SW 1271 (cell line): ENCODE results near the gene SVIL.
"Not testable (repeated sequence)": the region's sequence is repeated elsewhere in the genome, so short reads cannot be mapped to it uniquely, and the experiment has no call there.

Experiments used
- DNase-seq, 2 experiments: peaks; one replicate each; lab custom pipeline; 2025; lab: John Stamatoyannopoulos, UW

SVIL gene

DNA sequence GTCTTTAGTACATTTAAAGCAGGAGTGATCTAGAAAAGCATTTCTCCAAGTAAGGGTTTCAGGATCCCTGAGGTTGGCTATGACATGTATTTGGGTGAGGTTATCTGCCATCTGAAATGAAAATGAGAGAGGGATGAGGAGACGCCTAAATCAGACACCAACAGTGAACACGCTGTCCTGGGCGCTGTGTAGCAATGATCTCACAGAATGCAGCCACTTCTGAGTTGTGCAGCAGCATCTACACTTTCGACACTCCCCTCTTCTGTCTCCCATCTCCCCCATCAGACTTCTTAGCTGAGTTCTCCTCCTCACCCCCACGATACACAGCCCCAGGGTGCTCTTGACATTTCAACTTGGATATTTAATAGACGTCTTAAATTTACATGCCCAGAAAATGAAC lies 95.4 kb downstream of the SVIL start:
- no peak for DNase-seq

DNA sequence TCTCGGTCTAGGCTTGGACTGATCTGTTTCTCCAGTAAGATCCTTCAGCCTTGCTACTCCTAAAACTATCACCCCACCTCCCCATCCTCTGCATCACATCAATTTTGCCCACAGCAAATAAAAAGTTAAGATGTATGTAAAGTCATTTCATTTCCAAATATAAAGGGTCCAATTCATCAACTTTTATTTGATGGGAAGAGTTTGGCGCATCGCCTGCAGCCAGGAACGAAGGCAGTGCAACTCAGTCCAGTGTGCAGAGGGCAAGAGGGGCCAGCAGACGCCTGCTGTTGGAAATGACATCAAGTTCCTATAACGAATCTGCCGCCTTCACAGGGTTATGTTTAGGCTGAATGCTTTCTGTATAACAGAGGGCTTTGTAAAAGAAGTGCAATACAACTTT lies 97.0 kb downstream of the SVIL start:
- DNase-seq = no peak

DNA sequence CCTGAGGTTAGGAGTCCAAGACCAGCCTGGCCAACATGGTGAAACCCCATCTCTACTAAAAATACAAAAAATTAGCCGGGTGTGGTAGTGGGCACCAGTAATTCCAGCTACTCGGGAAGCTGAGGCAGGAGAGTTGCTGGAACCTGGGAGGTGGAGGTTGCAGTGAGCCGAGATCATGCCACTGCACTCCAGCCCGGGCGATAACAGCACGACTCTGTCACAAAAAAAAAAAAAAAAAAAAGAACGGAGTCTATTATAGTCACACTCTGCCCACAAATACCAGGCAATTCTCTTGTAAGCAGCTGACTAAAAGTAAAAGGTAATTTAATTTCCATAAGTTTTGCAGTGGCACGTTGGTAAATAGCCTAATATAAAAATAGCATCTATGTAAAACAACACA lies 98.1 kb downstream of the SVIL start:
- DNase-seq = not testable (repeated sequence)

GRCh38 chr10:29535778-29536453 lies 98.9 kb downstream of the SVIL start:
- no peak for DNase-seq

GRCh38 chr10:29535012-29535777 lies 99.6 kb downstream of the SVIL start:
- DNase-seq = no peak

DNA sequence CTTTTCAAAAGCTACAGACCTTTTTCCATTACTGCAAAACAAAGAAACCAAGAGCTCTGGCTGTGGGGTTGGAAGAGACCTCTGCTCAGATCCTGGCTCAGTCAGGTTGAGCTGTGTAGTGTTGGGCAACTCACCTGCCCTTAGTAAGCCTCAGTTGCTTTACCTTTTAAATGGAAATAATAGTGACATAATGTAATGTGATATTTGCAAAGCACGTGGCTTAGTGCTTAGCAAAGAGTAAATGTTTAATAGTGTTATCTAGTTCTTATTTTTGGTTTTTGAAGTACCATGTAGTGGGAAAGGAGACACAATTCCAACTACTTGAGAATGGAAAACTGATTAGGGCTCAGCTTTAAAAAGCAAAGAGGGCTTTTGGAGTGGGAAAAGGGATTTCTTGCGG lies 100.2 kb downstream of the SVIL start:
- DNase-seq = no peak

DNA sequence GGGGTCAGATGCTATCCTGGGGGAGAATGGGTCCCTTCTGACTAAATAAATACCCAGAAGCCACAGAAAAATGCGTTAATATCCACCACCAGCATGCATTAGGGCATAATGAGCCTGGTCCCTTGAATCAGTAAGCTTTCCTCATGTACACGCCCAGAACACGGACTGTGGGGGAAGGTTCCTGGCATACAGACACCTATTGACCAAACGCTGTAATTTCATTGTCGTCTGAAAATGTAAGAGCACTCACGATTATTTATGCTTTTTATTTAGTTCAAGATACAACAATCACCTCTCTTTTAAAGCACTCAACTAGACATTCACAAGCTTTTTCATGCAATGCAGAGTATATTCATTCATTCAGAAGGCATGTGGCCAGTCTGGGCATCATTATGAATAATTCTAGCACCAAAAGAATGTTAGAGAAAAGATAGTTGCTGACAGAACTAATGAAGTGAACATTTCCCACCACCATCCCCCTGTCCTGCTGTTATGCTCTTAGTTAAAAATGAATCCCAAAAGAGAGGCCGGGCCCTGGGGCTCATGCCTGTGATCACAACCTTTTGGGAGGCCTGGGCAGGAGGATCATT lies 101.0 kb downstream of the SVIL start:
- DNase-seq = no peak

GRCh38 chr10:29533046-29533445 lies 101.7 kb downstream of the SVIL start:
- DNase-seq = no peak

GRCh38 chr10:29532256-29532878 lies 102.4 kb downstream of the SVIL start:
- DNase-seq = no peak

- no peak for DNase-seq
Observed at GRCh38 chr10:29530112-29530976, 104.4 kb downstream of the SVIL start.

DNA sequence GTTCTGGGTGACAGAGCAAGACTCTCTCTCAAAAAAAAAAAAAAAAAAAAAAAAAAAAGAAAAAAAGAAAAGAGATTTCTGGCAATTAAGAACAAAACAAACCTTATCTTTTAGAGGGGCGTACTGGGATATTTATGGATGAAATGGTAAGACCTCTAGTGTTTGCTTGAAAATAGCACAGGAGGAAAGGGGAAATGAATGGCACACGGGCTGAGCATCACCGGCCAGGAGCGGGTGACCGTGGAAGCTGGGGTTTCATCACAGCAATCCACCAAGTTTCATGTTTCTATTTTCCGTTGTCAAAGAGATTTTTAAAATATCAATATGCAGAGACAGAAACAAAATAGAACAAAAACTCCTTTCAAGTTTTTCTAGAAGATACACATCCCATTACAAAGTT lies 105.6 kb downstream of the SVIL start:
- DNase-seq = no peak

- DNase-seq = no peak
Observed at GRCh38 chr10:29525762-29526161, 109.0 kb downstream of the SVIL start.

DNA sequence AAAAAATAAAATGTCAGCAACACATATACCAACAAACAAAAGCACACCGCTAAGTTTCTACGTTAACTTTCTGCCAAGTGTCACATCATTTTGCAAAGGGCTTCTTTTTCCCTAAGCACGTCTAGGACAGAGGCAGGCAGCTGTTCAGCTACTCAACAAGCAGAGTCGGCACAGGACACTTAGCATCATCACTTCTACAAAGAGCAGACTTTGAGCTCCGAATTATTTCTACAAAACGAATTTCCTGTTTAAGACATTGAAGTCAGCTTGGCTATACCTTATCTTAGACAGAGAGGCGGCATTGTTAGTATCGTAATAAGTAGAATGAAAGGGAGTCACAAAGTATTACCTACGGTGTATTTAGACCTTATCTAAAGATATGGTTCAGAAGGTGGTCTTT lies 110.1 kb downstream of the SVIL start:
- DNase-seq = no peak

DNA sequence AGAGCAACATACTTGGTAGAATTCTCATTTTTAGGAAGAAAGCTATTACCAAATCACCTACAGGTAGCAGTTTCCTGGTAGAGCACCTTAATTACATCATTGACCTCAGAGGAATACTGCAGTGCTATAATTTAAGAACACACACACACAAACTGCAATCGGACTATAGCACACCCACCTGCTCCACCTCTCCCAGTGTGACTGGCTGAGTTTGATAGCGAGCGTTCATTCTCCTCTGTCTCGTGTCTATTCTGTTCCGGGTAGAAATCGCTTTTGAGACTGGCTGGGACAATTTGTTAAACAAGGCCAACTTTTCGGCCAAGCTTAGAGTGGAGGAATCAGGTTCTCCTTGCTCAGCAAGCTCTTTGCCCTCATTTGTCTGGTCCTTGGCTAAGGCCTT lies 110.5 kb downstream of the SVIL start:
- no peak for DNase-seq

DNA sequence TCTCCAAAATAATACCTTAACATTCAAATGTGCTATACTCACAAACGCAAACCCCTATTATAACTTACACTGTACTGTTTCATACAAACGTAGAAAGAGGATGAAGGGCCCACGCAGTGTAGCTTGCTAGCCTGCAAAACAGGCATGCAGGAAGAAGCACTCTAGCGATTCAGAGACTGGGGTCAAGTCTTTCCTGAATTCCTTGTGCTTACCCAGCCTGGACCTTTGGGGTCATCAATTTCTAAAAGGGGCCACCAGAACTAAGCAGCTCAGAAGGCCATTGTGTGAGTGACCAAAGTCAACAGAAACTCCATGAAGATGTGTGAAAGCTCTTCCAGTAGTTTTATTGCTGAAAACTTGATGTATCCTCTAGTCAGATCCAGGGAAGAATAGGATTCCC lies 111.9 kb downstream of the SVIL start:
- no peak for DNase-seq

DNA sequence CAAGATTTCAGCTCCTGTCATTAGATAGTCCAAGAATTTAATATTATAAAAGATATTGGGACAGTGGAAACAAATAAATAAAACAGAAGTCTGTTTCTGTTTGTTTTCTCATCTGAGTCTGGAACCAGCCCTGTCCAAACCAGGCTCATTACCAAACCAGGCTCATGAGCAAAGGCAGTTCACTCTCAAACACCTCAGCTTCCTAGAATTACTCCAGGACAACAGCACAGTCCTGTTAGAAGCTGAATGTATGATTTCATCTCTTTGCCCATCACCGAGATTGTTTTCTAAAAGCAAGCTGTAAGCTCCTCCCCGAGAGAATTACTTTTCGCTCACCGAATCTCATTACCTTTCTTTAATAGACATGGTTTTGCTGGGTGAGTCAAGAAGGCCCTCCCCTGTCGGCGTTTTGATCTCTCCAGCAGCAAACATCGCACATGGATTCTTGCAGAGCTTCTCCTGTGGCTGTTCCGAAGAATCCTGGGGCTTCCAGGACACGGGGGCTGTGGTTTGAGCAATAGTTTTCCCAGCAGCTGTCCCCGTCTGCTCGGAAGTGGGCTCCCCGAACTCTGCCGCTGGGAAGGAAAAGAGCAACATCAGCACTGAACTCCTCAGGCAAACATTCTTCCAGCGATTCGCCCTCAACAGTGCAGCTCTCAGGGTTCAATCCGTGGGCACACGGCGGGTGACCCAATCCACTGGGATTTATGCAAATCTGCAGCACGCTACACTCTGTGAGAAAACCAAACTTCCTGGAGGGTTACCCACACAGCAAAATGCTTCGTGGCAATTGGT lies 112.5 kb downstream of the SVIL start:
- DNase-seq = no peak

- DNase-seq = no peak
Observed at GRCh38 chr10:29519659-29520058, 115.1 kb downstream of the SVIL start.

- DNase-seq = peak; percentile 12 to 56
Observed at GRCh38 chr10:29517352-29517923, 117.3 kb downstream of the SVIL start.

DNA sequence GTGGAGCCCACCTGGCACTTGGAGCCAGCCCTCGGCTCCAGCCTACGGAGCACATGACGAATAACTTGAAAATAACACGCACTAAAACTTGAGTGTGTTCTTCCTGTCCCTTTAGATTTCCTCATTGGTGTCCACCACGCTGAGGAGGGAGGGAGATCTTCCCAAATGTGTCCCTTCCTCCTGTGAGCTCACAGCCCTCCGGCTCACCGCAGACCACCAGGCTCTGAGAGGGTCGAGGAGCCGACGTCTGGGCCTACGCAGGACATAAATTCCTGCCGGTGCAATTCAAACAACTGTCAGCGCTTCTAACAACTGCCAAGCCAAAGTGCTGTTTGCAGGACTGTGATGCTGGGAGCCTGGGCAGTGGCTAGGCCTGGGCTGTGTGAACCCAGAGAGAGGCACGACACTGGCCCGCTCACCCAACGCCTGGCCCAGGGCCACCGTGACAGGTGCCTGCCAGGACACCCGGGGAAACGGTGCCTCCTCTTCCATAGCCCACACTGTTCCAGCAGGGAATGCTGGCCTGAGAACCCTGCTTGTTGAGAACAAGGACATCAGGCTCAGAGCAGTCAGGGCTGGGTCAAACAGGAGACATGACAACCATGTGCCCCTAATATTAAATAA lies 118.3 kb downstream of the SVIL start:
- not testable (repeated sequence) for DNase-seq

GRCh38 chr10:29515879-29516278 lies 118.9 kb downstream of the SVIL start:
- not testable (repeated sequence) for DNase-seq
